Measurements from ENCODE around the gene UPF1. TPM values are rescaled to one million over a fixed set of nuclear protein-coding genes. Genes with fewer than 3 reads are reported as not detected.
"Not testable (repeated sequence)": the region's sequence is repeated elsewhere in the genome, so short reads cannot be mapped to it uniquely, and the experiment has no call there.

Gene UPF1
- total RNA-seq, 1 donor from 2014 or later = 57.8 TPM

GRCh38 chr19:18901491-18901890 is 69.7 kb downstream of the UPF1 start:
- no peak for FAIRE-seq
- Histone ChIP-seq H3K36me3 (ENCODE audit: insufficient read depth, low read length) (no peaks in the 10 kb centered on the region), H3K9me3 (ENCODE audit: insufficient read depth, low read depth, low read length) (no peaks in the 10 kb centered on the region)

GRCh38 chr19:18902519-18902918 is 70.8 kb downstream of the UPF1 start:
- not testable (repeated sequence) for H3K4me1 ChIP-seq (ENCODE audit: insufficient read depth, low read length); H3K27ac ChIP-seq (ENCODE audit: low read depth, low read length); H3K36me3 ChIP-seq (ENCODE audit: insufficient read depth, low read length); H3K9me3 ChIP-seq (ENCODE audit: insufficient read depth, low read depth, low read length); H3K4me2 ChIP-seq (ENCODE audit: low read length); H3K36me3 Mint-ChIP-seq (ENCODE audit: low read depth, unreplicated experiment); DNase-seq (ENCODE audit: low read depth); H3K4me3 Mint-ChIP-seq (ENCODE audit: unreplicated experiment); FAIRE-seq; H3K9me3 Mint-ChIP-seq (ENCODE audit: unreplicated experiment); H3K79me2 ChIP-seq (ENCODE audit: insufficient read depth, low read length); H3K27me3 Mint-ChIP-seq (ENCODE audit: low read depth, unreplicated experiment); H3K4me3 ChIP-seq (ENCODE audit: insufficient read depth, low read depth, low read length); H3K4me1 Mint-ChIP-seq (ENCODE audit: low read depth, unreplicated experiment); H2AFZ ChIP-seq (ENCODE audit: low read depth, low read length); H3K27ac Mint-ChIP-seq (ENCODE audit: unreplicated experiment); H3K27me3 ChIP-seq (ENCODE audit: insufficient read depth, low read length); H3K9ac ChIP-seq (ENCODE audit: low read length)
- H4K20me1 ChIP-seq (ENCODE audit: insufficient read depth, low read length) = peaks cover 67% of the 10 kb centered on the region

More at GRCh38 chr19:18901491-18901890, 69.7 kb downstream of the UPF1 start:
- H3K4me3 Mint-ChIP-seq (ENCODE audit: unreplicated experiment) = no peak overlapping the region
- H3K4me1 ChIP-seq (ENCODE audit: insufficient read depth, low read length) = no peaks in the 10 kb centered on the region
- H3K36me3 Mint-ChIP-seq (ENCODE audit: low read depth, unreplicated experiment) = peaks cover 10% of the 10 kb centered on the region
- peaks cover under 1% of the 10 kb centered on the region for H3K4me1 Mint-ChIP-seq (ENCODE audit: low read depth, unreplicated experiment)
- no peak overlapping the region for H3K27ac Mint-ChIP-seq (ENCODE audit: unreplicated experiment)
- no peak for DNase-seq (ENCODE audit: low read depth)
- H3K9ac ChIP-seq (ENCODE audit: low read length) = no peak overlapping the region
- no peaks in the 10 kb centered on the region for H3K27me3 Mint-ChIP-seq (ENCODE audit: low read depth, unreplicated experiment)
- TF ChIP-seq CTCF (IDR thresholded peaks at IDR 0.05; ENCODE audit: insufficient read depth, low read depth, low read length) (no peak), EZH2 (IDR thresholded peaks at IDR 0.05; ENCODE audit: insufficient read depth, low read length) (no peak)
- H3K9me3 Mint-ChIP-seq (ENCODE audit: unreplicated experiment) = no peaks in the 10 kb centered on the region
- H4K20me1 ChIP-seq (ENCODE audit: insufficient read depth, low read length) = peaks cover 67% of the 10 kb centered on the region
- no peak overlapping the region for H3K4me3 ChIP-seq (ENCODE audit: insufficient read depth, low read depth, low read length)
- H3K4me2 ChIP-seq (ENCODE audit: low read length) = no peak overlapping the region
- no peaks in the 10 kb centered on the region for H3K79me2 ChIP-seq (ENCODE audit: insufficient read depth, low read length)
- no peak overlapping the region for H2AFZ ChIP-seq (ENCODE audit: low read depth, low read length)
- no peaks in the 10 kb centered on the region for H3K27me3 ChIP-seq (ENCODE audit: insufficient read depth, low read length)
- no peak overlapping the region for H3K27ac ChIP-seq (ENCODE audit: low read depth, low read length)

GRCh38 chr19:18903156-18904037 is 71.6 kb downstream of the UPF1 start:
- Mint-ChIP-seq H3K9me3 (ENCODE audit: unreplicated experiment) (no peaks in the 10 kb centered on the region), H3K4me3 (ENCODE audit: unreplicated experiment) (no peak overlapping the region), H3K27me3 (ENCODE audit: low read depth, unreplicated experiment) (no peaks in the 10 kb centered on the region), H3K36me3 (ENCODE audit: low read depth, unreplicated experiment) (peaks cover 7% of the 10 kb centered on the region), H3K4me1 (ENCODE audit: low read depth, unreplicated experiment) (no peaks in the 10 kb centered on the region), H3K27ac (ENCODE audit: unreplicated experiment) (no peak overlapping the region)
- FAIRE-seq = no peak
- no peak overlapping the region for H3K4me2 ChIP-seq (ENCODE audit: low read length)
- peaks cover 4% of the 10 kb centered on the region for H3K79me2 ChIP-seq (ENCODE audit: insufficient read depth, low read length)
- H3K4me3 ChIP-seq (ENCODE audit: insufficient read depth, low read depth, low read length) = no peak overlapping the region
- no peak for DNase-seq (ENCODE audit: low read depth)
- no peak overlapping the region for H3K9ac ChIP-seq (ENCODE audit: low read length)
- H3K27me3 ChIP-seq (ENCODE audit: insufficient read depth, low read length) = no peaks in the 10 kb centered on the region
- no peak overlapping the region for H3K27ac ChIP-seq (ENCODE audit: low read depth, low read length)
- no peak for TF ChIP-seq CTCF (IDR thresholded peaks at IDR 0.05; ENCODE audit: insufficient read depth, low read depth, low read length)
- no peak for TF ChIP-seq EZH2 (IDR thresholded peaks at IDR 0.05; ENCODE audit: insufficient read depth, low read length)
- H2AFZ ChIP-seq (ENCODE audit: low read depth, low read length) = no peak overlapping the region
- H3K4me1 ChIP-seq (ENCODE audit: insufficient read depth, low read length) = no peaks in the 10 kb centered on the region
- H3K36me3 ChIP-seq (ENCODE audit: insufficient read depth, low read length) = peaks cover 5% of the 10 kb centered on the region
- H4K20me1 ChIP-seq (ENCODE audit: insufficient read depth, low read length) = peaks cover 71% of the 10 kb centered on the region
- H3K9me3 ChIP-seq (ENCODE audit: insufficient read depth, low read depth, low read length) = no peaks in the 10 kb centered on the region

Data from astrocyte (in vitro differentiated cells and primary cell).